NCI-H748 treated with DMSO at 0.1 percent for 48 hours (cell line): ENCODE measurements around the gene FIZ1.
A peak's percentile ranks its signal among the peaks of the same experiment; 100 is the strongest.

Experiments
- DNase-seq: peaks from one replicate; lab custom pipeline; 2025; lab: John Stamatoyannopoulos, UW

Gene FIZ1

GRCh38 chr19:55635334-55635717, 36.0 kb upstream of the FIZ1 start:
- DNase-seq = no peak

- no peak for DNase-seq
Measured at GRCh38 chr19:55633861-55634260, 34.5 kb upstream of the FIZ1 start.

GRCh38 chr19:55632463-55632834, 33.1 kb upstream of the FIZ1 start:
- peak; percentile 85 for DNase-seq

GRCh38 chr19:55626350-55626749, 27.0 kb upstream of the FIZ1 start:
- DNase-seq = no peak

- no peak for DNase-seq
Measured at GRCh38 chr19:55625004-55625326, 25.6 kb upstream of the FIZ1 start.

- peak; percentile 94 for DNase-seq
Measured at GRCh38 chr19:55624109-55625003, 25.0 kb upstream of the FIZ1 start, which contains the start of gene ZNF784. ZNF784 (minus strand) TSS chr19:55624566; CDS start chr19:55624561, 5 bp downstream.

- DNase-seq = no peak
Measured at GRCh38 chr19:55623561-55623960, 24.2 kb upstream of the FIZ1 start.

- no peak for DNase-seq
Measured at GRCh38 chr19:55623130-55623529, 23.8 kb upstream of the FIZ1 start.

- DNase-seq = no peak
Measured at GRCh38 chr19:55622242-55622969, 23.1 kb upstream of the FIZ1 start.

GRCh38 chr19:55621673-55622231, 22.4 kb upstream of the FIZ1 start:
- DNase-seq = no peak

- no peak for DNase-seq
Measured at GRCh38 chr19:55621205-55621672, 21.9 kb upstream of the FIZ1 start.

- no peak for DNase-seq
Measured at GRCh38 chr19:55620410-55621204, 21.3 kb upstream of the FIZ1 start.

- no peak for DNase-seq
Measured at GRCh38 chr19:55619286-55619685, 20.0 kb upstream of the FIZ1 start.

- DNase-seq = no peak
Measured at GRCh38 chr19:55618426-55618825, 19.1 kb upstream of the FIZ1 start.

GRCh38 chr19:55617426-55617825, 18.1 kb upstream of the FIZ1 start:
- no peak for DNase-seq

- DNase-seq = no peak
Measured at GRCh38 chr19:55616395-55616875, 17.1 kb upstream of the FIZ1 start.

GRCh38 chr19:55615543-55616394, 16.5 kb upstream of the FIZ1 start:
- no peak for DNase-seq

GRCh38 chr19:55614711-55615542, 15.6 kb upstream of the FIZ1 start:
- DNase-seq = no peak

- no peak for DNase-seq
Measured at GRCh38 chr19:55613930-55614710, 14.8 kb upstream of the FIZ1 start.
